Sigmoid colon (tissue), 7 donors: ENCODE measurements around the gene SNRPB2. TPM values are rescaled to one million over a fixed set of nuclear protein-coding genes. Genes with fewer than 3 reads are reported as not detected.

Source experiments
- polyA plus RNA-seq, 3 donors: library from polyadenylated mRNA; stranded (reverse); fragments of 200-250 nt; gene quantifications; one replicate each; pipeline ENCODE4 v1.2.3, GENCODE V29; 2013
- small RNA-seq, 3 donors: library from RNA; depleted of rRNA; stranded (forward); fragments of <200 nt; gene quantifications; one replicate each; pipeline ENCODE3, GENCODE V24; 2016
- total RNA-seq, 4 donors: library from RNA; depleted of rRNA; stranded (reverse); fragments of >200 nt; gene quantifications; one replicate each; pipeline ENCODE4 v1.1.0, GENCODE V29; 2016
- donor health status: healthy with polysubstance abuse.
- donor health status: Bipolar disorder and iron deficiency.
- donor health status: healthy.

The SNRPB2 gene
- total and polyA plus RNA-seq, 7 donors = 18.6 to 61.4 (median 35.7) TPM

Small RNA genes lying within 50 kb of the gene (small RNA-seq; reads per million reads assigned to genes)
- 0 reads per million in 3 donors for gene AL135938.1

Other genes with a start within 250 kb of the SNRPB2 start
- gene KIF16B, start 156.6 kb upstream of the SNRPB2 start, total RNA-seq = 10 to 100 TPM; 18.9 to 22.4 (median 21.5) TPM
- gene KIF16B, start 156.6 kb upstream of the SNRPB2 start, polyA plus RNA-seq = 10 to 100 TPM; 25.4 to 49.7 (median 25.8) TPM
- not detected for gene OTOR, start 18.3 kb downstream of the SNRPB2 start, total RNA-seq
- not detected for gene OTOR, start 18.3 kb downstream of the SNRPB2 start, polyA plus RNA-seq